Hepatocyte (in vitro differentiated cells): ENCODE data around the gene TBCA. TPM values are rescaled to one million over a fixed set of nuclear protein-coding genes. Genes with fewer than 3 reads are reported as not detected.

ENCODE experiments used
- DNase-seq: peaks from one replicate; pipeline ENCODE4 v3.0.0-alpha.2; 2016; ENCODE audit warnings: low spot score
- H2AFZ ChIP-seq: fragments of 200-600 bp; sonication (generic); 2 replicates; pipeline ENCODE4 v1.6.0; 2016; ENCODE audit warnings: antibody characterized with exemption, mild to moderate bottlenecking
- H3K27ac ChIP-seq: fragments of 200-600 bp; sonication (generic); 2 replicates; pipeline ENCODE4 v1.5.1; 2016; ENCODE audit warnings: mild to moderate bottlenecking
- H3K27me3 ChIP-seq: fragments of 200-600 bp; sonication (generic); 2 replicates; pipeline ENCODE4 v1.6.1; 2016
- H3K36me3 ChIP-seq: fragments of 200-600 bp; sonication (generic); replicated peaks from 2 replicates; pipeline ENCODE4 v1.5.1; 2016; ENCODE audit warnings: low read depth; ENCODE audit not compliant: insufficient read depth
- H3K4me1 ChIP-seq: fragments of 200-600 bp; sonication (generic); 2 replicates; pipeline ENCODE4 v1.5.1; 2016; ENCODE audit warnings: mild to moderate bottlenecking, moderate library complexity; ENCODE audit not compliant: insufficient read depth
- H3K4me2 ChIP-seq: fragments of 200-600 bp; sonication (generic); 2 replicates; pipeline ENCODE4 v1.6.0; 2016
- H3K4me3 ChIP-seq: fragments of 200-600 bp; sonication (generic); 2 replicates; pipeline ENCODE4 v1.5.1; 2016; ENCODE audit warnings: mild to moderate bottlenecking
- H3K79me2 ChIP-seq: fragments of 200-600 bp; sonication (generic); 2 replicates; pipeline ENCODE4 v1.6.0; 2017; ENCODE audit warnings: mild to moderate bottlenecking
- H3K9me2 ChIP-seq: fragments of 200-600 bp; sonication (generic); replicated peaks from 2 replicates; pipeline ENCODE4 v1.6.0; 2017; ENCODE audit warnings: mild to moderate bottlenecking; ENCODE audit not compliant: insufficient read depth
- H3K9me3 ChIP-seq: fragments of 200-600 bp; sonication (generic); 2 replicates; pipeline ENCODE4 v1.5.1; 2016; ENCODE audit warnings: low read depth, mild to moderate bottlenecking
- H4K20me1 ChIP-seq: fragments of 200-600 bp; sonication (generic); 2 replicates; pipeline ENCODE4 v1.6.0; 2016; ENCODE audit warnings: mild to moderate bottlenecking; ENCODE audit not compliant: insufficient read depth, poor library complexity, severe bottlenecking
- EZH2 ChIP-seq: fragments of 200-600 bp; sonication (generic); IDR thresholded peaks from 2 replicates; pipeline ENCODE4 v1.6.1; 2016; ENCODE audit warnings: antibody characterized with exemption, mild to moderate bottlenecking, borderline replicate concordance
- EZH2phosphoT487 ChIP-seq: fragments of 200-600 bp; sonication (generic); IDR thresholded peaks from one replicate; pipeline ENCODE4 v1.6.1; 2018; ENCODE audit warnings: antibody characterized with exemption, mild to moderate bottlenecking, low read depth, moderate library complexity; ENCODE audit not compliant: unreplicated experiment, severe bottlenecking
- WGBS: methylation state at CpG from one replicate; pipeline ENCODE4 v1.1.6; 2016; ENCODE audit warnings: low lambda C conversion rate; ENCODE audit errors: missing lambda C conversion rate; 5-methylcytosine and 5-hydroxymethylcytosine counted together
- polyA plus RNA-seq: library from polyadenylated mRNA; unstranded; fragments of >200 nt; fragmentation: Nextera tagmentation; extraction: Ambion mirVana; gene quantifications from 2 replicates; pipeline ENCODE4 v1.2.1, GENCODE V29; 2016
- total RNA-seq: library from RNA; depleted of rRNA; stranded (reverse); fragments of >200 nt; gene quantifications from 2 replicates; pipeline ENCODE4 v1.2.3, GENCODE V29; 2014
- TF ChIP-seq, protein P1 (sequence below): fragments of 200-600 bp; sonication (generic); IDR thresholded peaks from 2 replicates; pipeline ENCODE4 v1.5.1; 2016; ENCODE audit warnings: antibody characterized with exemption, mild to moderate bottlenecking; ENCODE audit not compliant: poor library complexity

TBCA gene
- total and polyA plus RNA-seq, 2 experiments from 2014 or later: 278 to 282 TPM

DNA sequence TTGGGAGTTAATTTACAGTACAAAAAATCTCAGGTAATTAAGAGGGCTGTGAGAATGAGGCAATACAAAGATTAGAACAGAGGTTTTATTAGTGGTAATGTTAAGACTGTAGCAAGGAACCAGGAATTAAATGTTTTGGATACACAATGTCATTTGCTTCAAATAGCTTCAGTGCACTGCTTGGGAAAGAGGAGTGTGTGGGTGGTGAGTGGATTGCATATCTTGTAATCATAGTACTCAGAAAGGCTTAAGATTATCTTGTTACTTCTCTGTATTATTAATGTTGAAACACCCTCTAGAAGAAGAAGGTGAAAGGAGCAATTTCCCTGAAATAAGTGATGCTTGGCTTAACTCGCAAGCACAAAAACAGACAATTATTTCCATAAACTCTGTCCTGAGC is 21.0 kb upstream of the TBCA start:
- no peaks in the 10 kb centered on the region for H3K36me3 ChIP-seq
- no peak overlapping the region for H3K4me3 ChIP-seq
- H3K4me2 ChIP-seq: no peak overlapping the region
- DNase-seq: no peak
- peaks cover 14% of the 10 kb centered on the region for H3K27me3 ChIP-seq
- H3K4me1 ChIP-seq: no peaks in the 10 kb centered on the region
- no peak overlapping the region for H3K27ac ChIP-seq
- H3K9me2 ChIP-seq: no peaks in the 10 kb centered on the region
- 95% methylated on average over 1 of the region's 1 CpG for WGBS
- H3K9me3 ChIP-seq: no peaks in the 10 kb centered on the region
- no peaks in the 10 kb centered on the region for H3K79me2 ChIP-seq
- no peaks in the 10 kb centered on the region for H4K20me1 ChIP-seq
- no peak for TF ChIP-seq EZH2phosphoT487
- no peak for TF ChIP-seq EZH2
- TF ChIP-seq, protein P1, sequence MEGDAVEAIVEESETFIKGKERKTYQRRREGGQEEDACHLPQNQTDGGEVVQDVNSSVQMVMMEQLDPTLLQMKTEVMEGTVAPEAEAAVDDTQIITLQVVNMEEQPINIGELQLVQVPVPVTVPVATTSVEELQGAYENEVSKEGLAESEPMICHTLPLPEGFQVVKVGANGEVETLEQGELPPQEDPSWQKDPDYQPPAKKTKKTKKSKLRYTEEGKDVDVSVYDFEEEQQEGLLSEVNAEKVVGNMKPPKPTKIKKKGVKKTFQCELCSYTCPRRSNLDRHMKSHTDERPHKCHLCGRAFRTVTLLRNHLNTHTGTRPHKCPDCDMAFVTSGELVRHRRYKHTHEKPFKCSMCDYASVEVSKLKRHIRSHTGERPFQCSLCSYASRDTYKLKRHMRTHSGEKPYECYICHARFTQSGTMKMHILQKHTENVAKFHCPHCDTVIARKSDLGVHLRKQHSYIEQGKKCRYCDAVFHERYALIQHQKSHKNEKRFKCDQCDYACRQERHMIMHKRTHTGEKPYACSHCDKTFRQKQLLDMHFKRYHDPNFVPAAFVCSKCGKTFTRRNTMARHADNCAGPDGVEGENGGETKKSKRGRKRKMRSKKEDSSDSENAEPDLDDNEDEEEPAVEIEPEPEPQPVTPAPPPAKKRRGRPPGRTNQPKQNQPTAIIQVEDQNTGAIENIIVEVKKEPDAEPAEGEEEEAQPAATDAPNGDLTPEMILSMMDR: no peak
- no peak overlapping the region for H2AFZ ChIP-seq

DNA sequence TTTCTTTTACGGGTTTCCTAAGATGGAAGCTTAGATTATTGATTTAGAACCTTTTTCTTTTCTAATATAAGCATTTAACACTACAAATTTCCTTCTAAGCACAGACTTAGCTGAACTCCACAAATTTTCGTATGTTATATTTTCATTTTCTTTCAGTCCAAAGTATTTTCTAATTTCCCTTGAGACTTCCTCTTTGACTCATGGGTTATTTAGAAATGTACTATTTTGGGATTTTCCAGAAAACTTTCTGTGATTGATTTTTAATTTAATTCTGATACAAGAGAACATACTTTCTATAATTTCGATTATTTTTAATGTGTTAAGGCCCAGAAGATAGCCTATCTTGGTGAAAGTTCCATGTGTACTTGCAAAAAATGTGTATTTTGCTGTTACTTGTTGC is 19.7 kb upstream of the TBCA start:
- H2AFZ ChIP-seq: no peak overlapping the region

DNA sequence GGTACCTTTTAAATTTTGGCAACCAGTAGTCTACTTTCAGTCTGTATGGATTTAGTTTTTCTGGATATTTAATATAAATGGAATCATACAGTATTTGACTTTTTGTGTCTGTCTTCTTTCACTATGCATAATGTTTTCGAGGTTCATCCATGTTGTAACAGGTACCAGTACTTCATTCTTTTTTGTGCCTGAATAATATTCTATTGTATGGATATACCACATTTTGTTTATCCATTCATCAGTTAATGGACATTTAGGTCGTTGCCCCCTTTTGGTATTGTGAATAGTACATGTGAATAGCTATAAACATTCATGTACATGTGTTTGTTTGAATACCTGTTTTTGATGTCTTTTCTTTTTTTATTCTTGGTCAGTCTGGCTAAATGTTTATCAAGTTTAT is 19.1 kb upstream of the TBCA start:
- Histone ChIP-seq H3K9me2 (no peaks in the 10 kb centered on the region), H3K4me2 (no peak overlapping the region), H4K20me1 (no peaks in the 10 kb centered on the region), H3K27ac (no peak overlapping the region), H2AFZ (no peak overlapping the region), H3K27me3 (peaks cover 14% of the 10 kb centered on the region), H3K36me3 (no peaks in the 10 kb centered on the region), H3K4me3 (no peak overlapping the region), H3K9me3 (no peaks in the 10 kb centered on the region), H3K79me2 (no peaks in the 10 kb centered on the region), H3K4me1 (no peaks in the 10 kb centered on the region)
- DNase-seq: no peak
- WGBS: 84% methylated on average over 2 of the region's 2 CpGs
- no peak for TF ChIP-seq EZH2
- no peak for TF ChIP-seq EZH2phosphoT487
- TF ChIP-seq, protein P1: no peak

More for the DNA sequence above, 19.7 kb upstream of the TBCA start:
- Histone ChIP-seq H3K9me2 (no peaks in the 10 kb centered on the region), H3K4me3 (no peak overlapping the region), H3K4me1 (no peaks in the 10 kb centered on the region), H3K79me2 (no peaks in the 10 kb centered on the region), H3K9me3 (no peaks in the 10 kb centered on the region), H4K20me1 (no peaks in the 10 kb centered on the region), H3K27ac (no peak overlapping the region), H3K27me3 (peaks cover 14% of the 10 kb centered on the region), H3K4me2 (no peak overlapping the region), H3K36me3 (no peaks in the 10 kb centered on the region)
- 90% methylated on average over 3 of the region's 3 CpGs for WGBS
- no peak for DNase-seq
- TF ChIP-seq EZH2phosphoT487: no peak
- TF ChIP-seq, protein P1: no peak
- no peak for TF ChIP-seq EZH2

DNA sequence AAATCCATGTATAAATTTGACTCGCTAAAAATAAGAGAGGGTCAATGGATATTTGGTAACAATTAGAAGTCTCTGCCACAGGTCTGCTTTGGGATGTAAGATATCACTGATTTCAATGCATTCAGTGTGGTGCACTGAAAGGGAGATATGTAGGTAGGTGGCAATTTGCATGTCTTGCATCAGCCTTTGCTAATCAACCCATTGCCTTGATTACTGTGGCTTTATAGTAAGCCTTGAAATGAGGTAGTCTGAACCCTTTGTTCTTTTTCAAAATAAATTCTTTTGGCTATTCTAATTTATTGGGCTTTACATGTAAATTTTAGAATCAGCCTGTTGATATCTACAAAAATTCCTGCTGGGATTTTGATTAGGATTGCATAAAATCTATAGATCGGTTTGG is 15.8 kb upstream of the TBCA start:
- TF ChIP-seq, protein P1: no peak
- TF ChIP-seq EZH2phosphoT487 (no peak), EZH2 (no peak)
- no peak overlapping the region for H3K27ac ChIP-seq
- H3K36me3 ChIP-seq: no peaks in the 10 kb centered on the region
- H3K27me3 ChIP-seq: no peaks in the 10 kb centered on the region
- WGBS: 92% methylated on average over 2 of the region's 2 CpGs
- no peak overlapping the region for H3K4me3 ChIP-seq
- no peak overlapping the region for H2AFZ ChIP-seq
- H3K79me2 ChIP-seq: no peaks in the 10 kb centered on the region
- H3K9me2 ChIP-seq: no peaks in the 10 kb centered on the region
- no peak overlapping the region for H3K4me2 ChIP-seq
- no peaks in the 10 kb centered on the region for H3K9me3 ChIP-seq
- H4K20me1 ChIP-seq: no peaks in the 10 kb centered on the region
- no peak for DNase-seq
- H3K4me1 ChIP-seq: no peaks in the 10 kb centered on the region
